Neural cell (in vitro differentiated cells): ENCODE results near the gene CFAP61. TPM values are rescaled to one million over a fixed set of nuclear protein-coding genes. Genes with fewer than 3 reads are reported as not detected.
"Not testable (repeated sequence)": the region's sequence is repeated elsewhere in the genome, so short reads cannot be mapped to it uniquely, and the experiment has no call there.

Experiments used
- H2AFZ ChIP-seq: fragments of 200-600, 300-800 bp; sonication (generic), shearing (Covaris generic); 2 replicates; pipeline ENCODE4 v1.6.0; 2014; ENCODE audit warnings: low read depth, mild to moderate bottlenecking, antibody characterized with exemption, low read length, moderate library complexity
- H3F3A ChIP-seq: fragments of 200-600 bp; shearing (Covaris generic); 2 replicates; pipeline ENCODE4 v1.6.1; 2016; ENCODE audit warnings: mild to moderate bottlenecking, moderate library complexity, mixed read lengths, antibody characterized with exemption, low read length; ENCODE audit not compliant: insufficient read depth, poor library complexity, severe bottlenecking
- H3K27ac ChIP-seq: fragments of 200-600, 300-800 bp; sonication (generic), shearing (Covaris generic); 2 replicates; pipeline ENCODE4 v1.5.1; 2014; ENCODE audit warnings: mild to moderate bottlenecking, low read length, moderate library complexity
- H3K27me3 ChIP-seq: fragments of 300-800, 200-600 bp; sonication (generic), shearing (Covaris generic); 2 replicates; pipeline ENCODE4 v1.6.0; 2014; ENCODE audit warnings: mild to moderate bottlenecking, low read depth, low read length, moderate library complexity; ENCODE audit not compliant: insufficient read depth
- H3K36me3 ChIP-seq: fragments of 300-800, 200-600 bp; sonication (generic), shearing (Covaris generic); 2 replicates; pipeline ENCODE4 v1.5.1; 2014; ENCODE audit warnings: mild to moderate bottlenecking, antibody characterized with exemption, low read length, moderate library complexity; ENCODE audit not compliant: insufficient read depth
- H3K4me2 ChIP-seq: fragments of 300-800, 200-600 bp; sonication (generic), shearing (Covaris generic); 2 replicates; pipeline ENCODE4 v1.6.0; 2014; ENCODE audit warnings: mild to moderate bottlenecking, low read length
- H3K4me3 ChIP-seq: fragments of 300-800, 200-600 bp; sonication (generic), shearing (Covaris generic); 2 replicates; pipeline ENCODE4 v1.5.1; 2014; ENCODE audit warnings: mild to moderate bottlenecking, low read length, moderate library complexity
- H3K79me2 ChIP-seq: fragments of 200-600 bp; shearing (Covaris generic); replicated peaks from 2 replicates; pipeline ENCODE4 v1.6.0; 2014; ENCODE audit warnings: mild to moderate bottlenecking, low read length, moderate library complexity; ENCODE audit not compliant: insufficient read depth
- H3K9ac ChIP-seq: fragments of 300-800, 200-600 bp; sonication (generic), shearing (Covaris generic); 2 replicates; pipeline ENCODE4 v1.6.1; 2016; ENCODE audit warnings: mild to moderate bottlenecking, low read length, mixed read lengths
- H3K9me2 ChIP-seq: fragments of 200-600 bp; shearing (Covaris generic); 2 replicates; pipeline ENCODE4 v1.6.1; 2016; ENCODE audit warnings: mild to moderate bottlenecking, low read length, mixed read lengths; ENCODE audit not compliant: insufficient read depth
- H3K9me3 ChIP-seq: fragments of 200-600, 300-800 bp; sonication (generic), shearing (Covaris generic); 2 replicates; pipeline ENCODE4 v1.6.1; 2016; ENCODE audit warnings: mild to moderate bottlenecking, mixed run types, low read length, moderate library complexity, mixed read lengths
- H4K20me1 ChIP-seq: fragments of 200-600 bp; shearing (Covaris generic); 2 replicates; pipeline ENCODE4 v1.6.1; 2016; ENCODE audit warnings: mild to moderate bottlenecking, mixed run types; ENCODE audit not compliant: insufficient read depth
- EP300 ChIP-seq: fragments of 450-650 bp; conservative IDR thresholded peaks from 2 replicates; pipeline ENCODE4 v1.6.1; 2014; ENCODE audit warnings: antibody characterized with exemption, mild to moderate bottlenecking, moderate library complexity; ENCODE audit not compliant: poor library complexity, severe bottlenecking
- EZH2 ChIP-seq: fragments of 200-600, 300-800 bp; shearing (Covaris generic), sonication (generic); IDR thresholded peaks from 2 replicates; pipeline ENCODE4 v1.6.1; 2014; ENCODE audit warnings: antibody characterized with exemption, low read length, borderline replicate concordance, mild to moderate bottlenecking; ENCODE audit not compliant: insufficient read depth, poor library complexity, severe bottlenecking
- MXI1 ChIP-seq: fragments of 450-650 bp; conservative IDR thresholded peaks from 2 replicates; pipeline ENCODE4 v1.6.1; 2014; ENCODE audit warnings: antibody characterized with exemption, mild to moderate bottlenecking; ENCODE audit not compliant: poor library complexity, severe bottlenecking
- POLR2AphosphoS5 ChIP-seq: IDR thresholded peaks from 2 replicates; pipeline ENCODE4 v1.6.1; 2012
- RAD21 ChIP-seq: fragments of 450-650 bp; conservative IDR thresholded peaks from 2 replicates; pipeline ENCODE4 v1.6.1; 2014; ENCODE audit warnings: antibody characterized with exemption, mild to moderate bottlenecking, moderate library complexity
- REST ChIP-seq: IDR thresholded peaks from 2 replicates; pipeline ENCODE4 v1.6.1; 2012; ENCODE audit warnings: borderline replicate concordance
- SMC3 ChIP-seq: fragments of 450-650 bp; conservative IDR thresholded peaks from 2 replicates; pipeline ENCODE4 v1.6.1; 2014; ENCODE audit warnings: antibody characterized with exemption, mild to moderate bottlenecking, moderate library complexity; ENCODE audit not compliant: poor library complexity
- TAF1 ChIP-seq: IDR thresholded peaks from 2 replicates; pipeline ENCODE4 v1.6.1; 2012; ENCODE audit warnings: low read depth
- polyA plus RNA-seq: library from polyadenylated mRNA; depleted of rRNA; stranded (reverse); fragments of >200 nt; gene quantifications from 2 replicates; pipeline ENCODE4 v1.2.3, GENCODE V29; 2014
- TF ChIP-seq, protein P1 (sequence below): fragments of 450-650 bp; IDR thresholded peaks from 2 replicates; pipeline ENCODE4 v1.5.1; 2014; ENCODE audit warnings: antibody characterized with exemption, mild to moderate bottlenecking, moderate library complexity; ENCODE audit not compliant: poor library complexity, severe bottlenecking

The CFAP61 gene
- polyA plus RNA-seq, 1 donor from 2014 or later, result 0.42 TPM

DNA sequence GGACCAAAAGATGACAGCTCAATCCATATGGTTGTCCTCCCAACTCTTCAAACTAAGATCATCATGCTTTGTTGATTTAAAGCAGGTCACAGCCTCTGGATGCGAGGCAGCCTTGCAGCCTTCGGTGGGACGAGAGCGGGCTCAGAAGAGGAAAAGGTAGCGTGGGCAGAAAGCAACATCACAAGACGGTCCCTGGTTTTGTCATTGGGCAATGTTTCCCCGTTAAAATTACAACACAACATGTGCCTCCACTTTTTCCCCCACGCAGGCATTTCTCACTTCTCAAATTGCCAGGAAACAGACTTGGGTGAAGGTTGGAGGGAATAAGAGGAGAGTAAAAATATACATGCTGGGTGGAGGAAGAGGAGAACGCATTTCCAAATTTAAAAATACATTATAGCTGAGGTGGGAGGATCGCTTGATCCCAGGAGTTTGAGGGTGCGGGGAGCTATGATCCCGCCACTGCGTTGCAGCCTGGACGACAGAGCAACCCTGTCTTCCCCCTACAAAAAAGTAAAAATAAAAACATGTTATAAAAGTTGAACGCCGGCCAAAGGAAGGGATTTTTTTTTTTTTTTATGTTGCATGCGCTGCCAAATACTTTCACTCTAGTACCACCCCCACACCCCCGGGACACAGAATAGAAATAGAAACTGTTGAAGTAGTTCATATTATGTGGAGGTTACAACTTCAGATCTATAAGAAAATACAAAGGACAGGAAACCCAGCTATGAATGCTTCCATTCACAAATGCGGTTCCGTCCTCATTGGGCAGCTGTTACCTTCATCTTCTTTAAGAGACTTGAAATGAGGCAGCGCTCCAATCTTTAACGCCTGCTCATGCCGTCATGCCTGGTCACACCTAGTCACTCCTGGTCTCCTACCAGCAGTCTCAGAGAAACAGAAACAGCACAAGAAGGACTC lies 49.0 kb upstream of the CFAP61 start:
- Histone ChIP-seq H3K9me3 (no peaks in the 10 kb centered on the region), H3F3A (no peaks in the 10 kb centered on the region), H3K79me2 (no peaks in the 10 kb centered on the region), H2AFZ (no peak overlapping the region), H3K27ac (no peak overlapping the region), H3K9ac (no peak overlapping the region), H3K4me2 (no peak overlapping the region), H3K36me3 (no peaks in the 10 kb centered on the region), H4K20me1 (no peaks in the 10 kb centered on the region), H3K27me3 (no peaks in the 10 kb centered on the region), H3K9me2 (no peaks in the 10 kb centered on the region), H3K4me3 (no peak overlapping the region)
- TF ChIP-seq REST (no peak), EZH2 (no peak), SMC3 (no peak), MXI1 (no peak), TAF1 (no peak), POLR2AphosphoS5 (no peak), EP300 (no peak), RAD21 (no peak)
- TF ChIP-seq, protein P1, sequence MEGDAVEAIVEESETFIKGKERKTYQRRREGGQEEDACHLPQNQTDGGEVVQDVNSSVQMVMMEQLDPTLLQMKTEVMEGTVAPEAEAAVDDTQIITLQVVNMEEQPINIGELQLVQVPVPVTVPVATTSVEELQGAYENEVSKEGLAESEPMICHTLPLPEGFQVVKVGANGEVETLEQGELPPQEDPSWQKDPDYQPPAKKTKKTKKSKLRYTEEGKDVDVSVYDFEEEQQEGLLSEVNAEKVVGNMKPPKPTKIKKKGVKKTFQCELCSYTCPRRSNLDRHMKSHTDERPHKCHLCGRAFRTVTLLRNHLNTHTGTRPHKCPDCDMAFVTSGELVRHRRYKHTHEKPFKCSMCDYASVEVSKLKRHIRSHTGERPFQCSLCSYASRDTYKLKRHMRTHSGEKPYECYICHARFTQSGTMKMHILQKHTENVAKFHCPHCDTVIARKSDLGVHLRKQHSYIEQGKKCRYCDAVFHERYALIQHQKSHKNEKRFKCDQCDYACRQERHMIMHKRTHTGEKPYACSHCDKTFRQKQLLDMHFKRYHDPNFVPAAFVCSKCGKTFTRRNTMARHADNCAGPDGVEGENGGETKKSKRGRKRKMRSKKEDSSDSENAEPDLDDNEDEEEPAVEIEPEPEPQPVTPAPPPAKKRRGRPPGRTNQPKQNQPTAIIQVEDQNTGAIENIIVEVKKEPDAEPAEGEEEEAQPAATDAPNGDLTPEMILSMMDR, result no peak

DNA sequence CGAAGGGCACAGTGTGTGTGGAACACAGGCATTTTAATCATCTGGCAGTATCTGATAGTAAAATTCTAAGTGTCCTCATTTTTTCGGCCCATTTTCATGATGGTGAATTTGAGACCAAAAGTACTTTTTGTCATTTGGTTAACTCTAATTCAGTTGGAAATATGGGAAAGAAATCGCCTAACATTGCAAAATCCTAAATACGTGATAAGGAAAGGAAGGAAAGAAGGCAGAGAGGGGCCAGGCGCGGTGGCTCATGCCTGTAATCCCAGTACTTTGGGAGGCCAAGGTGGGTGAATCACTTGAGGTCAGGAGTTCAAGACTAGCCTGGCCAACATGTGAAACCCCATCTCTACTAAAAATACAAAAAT lies 48.4 kb upstream of the CFAP61 start:
- not testable (repeated sequence) for H3K4me3 ChIP-seq, H3K9me2 ChIP-seq, H3K36me3 ChIP-seq, H3K4me2 ChIP-seq, H2AFZ ChIP-seq, H3K27me3 ChIP-seq, H3K79me2 ChIP-seq, H3K27ac ChIP-seq, H4K20me1 ChIP-seq, H3K9me3 ChIP-seq, H3K9ac ChIP-seq, H3F3A ChIP-seq
